Measurements from ENCODE around the gene LRP1. TPM values are rescaled to one million over a fixed set of nuclear protein-coding genes. Genes with fewer than 3 reads are reported as not detected.

LRP1 gene
- polyA plus RNA-seq, 4 donors: 65.3 to 234 (median 81.0) TPM

DNA sequence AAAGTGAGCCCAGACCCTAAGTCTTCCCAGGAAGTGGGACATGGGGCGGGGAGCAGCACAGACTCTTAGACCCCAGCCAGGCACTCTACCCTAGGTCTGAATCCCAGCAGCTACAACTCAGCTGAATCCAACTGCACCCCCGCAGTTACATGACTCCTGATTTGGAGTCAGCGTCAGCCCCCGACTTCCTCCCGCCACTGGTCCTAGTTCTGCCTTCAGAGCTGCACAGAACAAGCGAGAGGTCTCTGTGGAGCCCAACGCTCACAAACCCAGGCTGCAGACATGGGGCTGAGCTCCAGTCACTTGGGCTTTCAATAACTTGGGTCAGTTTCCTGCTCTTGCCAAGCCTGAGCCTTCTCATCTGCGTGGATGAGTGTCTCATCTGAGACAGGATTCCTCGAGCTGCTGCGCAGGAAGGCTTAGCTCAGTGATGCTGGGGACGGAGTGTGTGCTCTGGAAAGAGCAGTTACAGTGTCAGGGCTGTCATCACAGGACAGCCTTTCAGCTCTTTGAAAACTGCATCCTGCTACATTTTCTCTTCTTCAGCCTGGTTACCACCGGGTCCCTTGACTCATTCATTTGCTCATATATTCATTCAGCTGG is 57.7 kb downstream of the LRP1 start:
- no peak for DNase-seq (ENCODE audit: low read depth in 4 of 4, low spot score in 3 of 4)

DNA sequence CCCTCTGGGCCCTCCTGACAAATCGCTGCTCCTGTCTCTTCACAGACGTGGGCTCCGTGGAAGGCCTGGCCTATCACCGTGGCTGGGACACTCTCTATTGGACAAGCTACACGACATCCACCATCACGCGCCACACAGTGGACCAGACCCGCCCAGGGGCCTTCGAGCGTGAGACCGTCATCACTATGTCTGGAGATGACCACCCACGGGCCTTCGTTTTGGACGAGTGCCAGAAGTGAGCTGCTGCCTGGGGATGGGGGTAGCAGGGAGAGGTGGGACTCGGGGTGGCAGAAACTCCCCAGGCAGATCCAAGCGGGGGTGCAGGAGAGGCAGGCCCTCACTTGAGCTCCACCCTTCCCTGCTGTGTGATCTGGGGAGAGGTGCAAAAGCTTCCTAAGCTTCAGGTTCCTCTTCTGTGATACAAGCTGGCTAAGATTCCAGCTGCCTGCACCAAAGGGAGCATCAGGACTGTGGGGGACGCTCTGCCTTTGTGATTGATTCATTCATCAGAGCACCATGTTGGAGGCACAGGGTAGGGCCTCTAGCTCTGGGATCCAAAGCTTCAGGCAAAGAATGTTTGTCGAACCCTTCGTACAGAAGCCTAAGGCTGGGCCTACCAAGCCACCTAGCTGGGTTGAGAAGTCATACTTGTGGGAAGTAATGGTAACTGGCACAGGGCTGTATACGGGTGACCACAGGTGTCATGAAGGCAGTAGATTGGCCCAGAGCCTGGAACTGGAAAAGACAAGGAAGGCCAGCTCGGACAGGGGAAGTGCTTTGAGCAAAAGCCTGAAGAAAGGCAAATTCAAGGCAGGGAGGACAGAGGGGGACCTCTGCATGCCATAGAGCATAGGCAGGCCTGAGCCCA is 59.2 kb downstream of the LRP1 start:
- DNase-seq (ENCODE audit: low read depth in 4 of 4, low spot score in 3 of 4): no peak

DNA sequence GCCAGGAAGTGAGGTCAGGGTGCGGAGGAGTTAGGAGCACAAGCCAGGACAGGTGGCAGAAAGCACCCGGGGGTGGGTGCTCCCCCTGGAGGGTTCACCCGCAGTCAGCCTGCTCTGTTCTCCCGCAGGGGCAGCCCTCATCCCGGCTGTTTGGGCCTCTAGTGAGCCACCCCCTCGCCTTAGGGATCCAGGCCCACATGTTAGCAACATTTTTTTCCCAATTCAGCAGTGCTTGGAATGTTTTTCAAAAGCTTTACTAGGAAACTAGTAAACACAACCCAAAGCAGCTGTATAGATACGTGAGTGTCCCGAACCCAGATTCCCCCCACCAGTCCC is 59.8 kb downstream of the LRP1 start:
- DNase-seq (ENCODE audit: low read depth in 4 of 4, low spot score in 3 of 4): no peak

DNA sequence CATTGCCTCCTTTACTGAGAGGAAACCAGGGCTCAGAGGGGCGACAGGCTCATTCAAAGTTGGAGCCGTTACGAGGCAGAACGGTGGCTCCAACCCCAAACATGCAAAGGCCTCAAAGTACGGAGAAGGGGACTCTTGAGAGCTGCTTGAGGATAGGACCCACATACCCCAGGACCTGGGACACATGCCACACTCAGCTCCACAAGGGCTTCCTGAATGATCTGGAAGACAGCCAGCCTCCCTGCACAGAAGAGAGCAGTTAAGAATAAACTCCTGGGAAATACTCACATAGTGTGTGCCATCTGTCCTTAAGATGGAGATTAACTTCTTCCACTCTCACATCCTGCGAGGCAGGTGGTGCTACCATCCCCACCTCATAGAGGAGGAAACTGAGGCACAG is 61.8 kb downstream of the LRP1 start:
- no peak for DNase-seq (ENCODE audit: low read depth in 4 of 4, low spot score in 3 of 4)

DNA sequence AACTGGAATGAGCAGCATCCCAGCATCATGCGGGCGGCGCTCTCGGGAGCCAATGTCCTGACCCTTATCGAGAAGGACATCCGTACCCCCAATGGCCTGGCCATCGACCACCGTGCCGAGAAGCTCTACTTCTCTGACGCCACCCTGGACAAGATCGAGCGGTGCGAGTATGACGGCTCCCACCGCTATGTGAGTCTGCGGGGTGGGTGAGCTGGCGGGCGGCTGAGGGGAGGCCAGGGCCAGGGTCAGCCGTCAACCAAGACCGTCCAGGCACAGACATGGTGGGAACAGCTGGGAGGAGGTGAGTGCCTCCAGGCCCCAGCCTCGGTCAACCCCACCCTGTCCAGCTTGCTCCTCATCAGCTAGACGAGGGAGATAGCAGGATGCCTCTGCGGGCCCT is 62.5 kb downstream of the LRP1 start:
- no peak for DNase-seq (ENCODE audit: low read depth in 4 of 4, low spot score in 3 of 4)

DNA sequence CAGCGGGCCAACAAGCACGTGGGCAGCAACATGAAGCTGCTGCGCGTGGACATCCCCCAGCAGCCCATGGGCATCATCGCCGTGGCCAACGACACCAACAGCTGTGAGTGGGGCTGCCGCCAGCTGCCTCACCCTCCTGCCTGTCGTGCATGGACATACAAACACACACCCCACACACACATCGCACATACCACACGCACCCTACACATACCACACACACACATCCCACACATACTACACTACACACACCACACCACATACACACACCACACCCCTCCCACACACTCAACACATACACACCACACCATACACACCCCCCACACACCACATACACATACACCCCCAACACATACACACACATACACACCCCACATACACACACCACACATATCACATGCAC is 63.1 kb downstream of the LRP1 start:
- no peak for DNase-seq (ENCODE audit: low read depth in 4 of 4, low spot score in 3 of 4)

DNA sequence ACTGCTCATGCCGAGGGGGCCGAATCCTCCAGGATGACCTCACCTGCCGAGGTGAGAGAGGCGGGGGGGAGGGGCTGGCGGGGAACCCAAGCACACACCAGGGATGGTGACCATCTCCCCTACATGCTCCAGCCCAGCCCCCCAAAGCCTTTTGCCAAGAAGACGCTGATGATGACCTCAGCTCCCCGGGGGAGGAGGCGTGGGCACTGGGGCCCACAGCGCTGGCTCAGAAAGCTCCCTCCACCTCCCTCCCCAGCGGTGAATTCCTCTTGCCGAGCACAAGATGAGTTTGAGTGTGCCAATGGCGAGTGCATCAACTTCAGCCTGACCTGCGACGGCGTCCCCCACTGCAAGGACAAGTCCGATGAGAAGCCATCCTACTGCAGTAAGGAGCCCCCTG is 64.6 kb downstream of the LRP1 start:
- DNase-seq (ENCODE audit: low read depth in 4 of 4, low spot score in 3 of 4): no peak

DNA sequence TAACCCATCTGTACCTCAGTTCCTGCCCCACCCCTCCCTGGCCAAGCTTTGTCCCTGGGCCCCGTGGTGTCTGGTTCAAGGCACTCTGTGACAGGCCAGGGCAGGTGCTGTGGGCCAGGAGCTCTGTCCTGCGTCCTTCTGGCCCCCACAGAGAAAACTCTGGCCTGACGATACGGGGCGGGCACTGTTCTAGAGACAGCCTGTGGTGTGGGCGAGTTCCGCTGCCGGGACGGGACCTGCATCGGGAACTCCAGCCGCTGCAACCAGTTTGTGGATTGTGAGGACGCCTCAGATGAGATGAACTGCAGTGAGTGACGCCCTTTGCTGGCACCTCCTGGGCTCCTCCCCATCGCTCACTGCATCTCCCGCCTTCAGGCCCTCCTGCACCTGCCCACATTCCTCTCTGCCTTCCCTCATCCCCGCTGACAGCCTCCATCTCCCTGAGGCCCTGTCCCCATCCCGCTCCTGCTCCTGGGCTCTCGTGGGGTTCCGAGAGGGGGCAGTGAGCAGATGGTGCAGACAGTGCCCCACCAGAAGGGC is 65.5 kb downstream of the LRP1 start:
- DNase-seq (ENCODE audit: low read depth in 4 of 4, low spot score in 3 of 4): no peak

DNA sequence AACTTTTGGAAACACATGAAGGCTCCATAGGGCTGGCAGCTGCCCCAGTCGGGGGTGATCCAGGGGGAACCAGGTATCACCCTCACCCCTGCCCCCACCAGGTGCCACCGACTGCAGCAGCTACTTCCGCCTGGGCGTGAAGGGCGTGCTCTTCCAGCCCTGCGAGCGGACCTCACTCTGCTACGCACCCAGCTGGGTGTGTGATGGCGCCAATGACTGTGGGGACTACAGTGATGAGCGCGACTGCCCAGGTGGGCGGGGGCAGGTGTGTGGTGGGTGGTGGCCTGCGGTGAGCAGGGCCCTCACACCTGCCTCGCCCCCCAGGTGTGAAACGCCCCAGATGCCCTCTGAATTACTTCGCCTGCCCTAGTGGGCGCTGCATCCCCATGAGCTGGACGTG is 66.0 kb downstream of the LRP1 start:
- no peak for DNase-seq (ENCODE audit: low read depth in 4 of 4, low spot score in 3 of 4)

DNA sequence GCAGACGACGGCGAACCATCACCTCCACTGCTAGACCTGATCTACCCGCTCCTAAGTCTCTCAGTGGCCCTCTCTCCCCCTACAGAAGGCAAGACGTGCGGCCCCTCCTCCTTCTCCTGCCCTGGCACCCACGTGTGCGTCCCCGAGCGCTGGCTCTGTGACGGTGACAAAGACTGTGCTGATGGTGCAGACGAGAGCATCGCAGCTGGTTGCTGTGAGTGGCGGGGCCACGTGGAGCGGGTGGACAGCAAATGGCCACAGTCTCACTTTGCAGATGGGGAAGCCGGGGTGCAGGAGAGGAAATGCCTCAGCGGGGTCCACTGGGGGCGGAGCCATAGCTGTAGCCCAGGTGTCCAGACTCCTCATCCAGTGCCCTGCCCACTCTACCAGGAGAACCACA is 66.9 kb downstream of the LRP1 start:
- DNase-seq (ENCODE audit: low read depth in 4 of 4, low spot score in 3 of 4): no peak

DNA sequence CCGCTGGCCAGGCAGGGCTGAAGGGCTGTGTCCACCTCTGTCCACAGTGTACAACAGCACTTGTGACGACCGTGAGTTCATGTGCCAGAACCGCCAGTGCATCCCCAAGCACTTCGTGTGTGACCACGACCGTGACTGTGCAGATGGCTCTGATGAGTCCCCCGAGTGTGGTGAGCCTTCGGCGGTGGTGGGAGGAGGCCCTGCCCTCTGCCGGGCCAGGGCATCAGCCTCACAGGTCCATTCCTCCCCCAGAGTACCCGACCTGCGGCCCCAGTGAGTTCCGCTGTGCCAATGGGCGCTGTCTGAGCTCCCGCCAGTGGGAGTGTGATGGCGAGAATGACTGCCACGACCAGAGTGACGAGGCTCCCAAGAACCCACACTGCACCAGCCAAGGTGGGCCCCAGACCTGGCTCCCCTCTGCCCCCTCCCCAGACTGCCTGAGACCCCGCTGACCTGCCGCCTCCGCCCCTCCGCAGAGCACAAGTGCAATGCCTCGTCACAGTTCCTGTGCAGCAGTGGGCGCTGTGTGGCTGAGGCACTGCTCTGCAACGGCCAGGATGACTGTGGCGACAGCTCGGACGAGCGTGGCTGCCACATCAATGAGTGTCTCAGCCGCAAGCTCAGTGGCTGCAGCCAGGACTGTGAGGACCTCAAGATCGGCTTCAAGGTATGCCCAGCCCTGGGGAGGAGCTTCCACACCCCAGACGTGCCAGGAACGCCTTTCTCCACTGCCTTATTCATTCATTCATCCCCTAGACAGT is 67.5 kb downstream of the LRP1 start:
- no peak for DNase-seq (ENCODE audit: low read depth in 4 of 4, low spot score in 3 of 4)

DNA sequence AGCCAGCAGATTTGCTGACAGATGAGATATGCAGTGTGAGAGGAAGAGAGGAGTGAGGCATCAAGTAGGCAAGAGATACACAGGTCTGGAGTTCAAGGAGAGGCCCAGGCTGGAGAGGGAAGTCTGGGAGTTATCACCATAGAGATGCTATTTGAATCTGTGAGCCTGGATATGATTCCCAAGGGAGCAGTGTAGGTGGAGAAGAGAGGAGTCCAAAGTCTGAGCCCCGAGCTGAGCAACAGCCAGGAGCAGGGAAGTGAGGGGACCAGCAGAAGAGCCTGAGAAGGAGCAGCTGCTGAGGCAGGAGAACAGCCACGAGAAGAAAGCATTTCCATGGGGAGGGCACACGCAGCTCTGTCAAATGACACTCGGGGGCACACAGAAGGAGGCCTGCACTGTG is 68.2 kb downstream of the LRP1 start:
- no peak for DNase-seq (ENCODE audit: low read depth in 4 of 4, low spot score in 3 of 4)

DNA sequence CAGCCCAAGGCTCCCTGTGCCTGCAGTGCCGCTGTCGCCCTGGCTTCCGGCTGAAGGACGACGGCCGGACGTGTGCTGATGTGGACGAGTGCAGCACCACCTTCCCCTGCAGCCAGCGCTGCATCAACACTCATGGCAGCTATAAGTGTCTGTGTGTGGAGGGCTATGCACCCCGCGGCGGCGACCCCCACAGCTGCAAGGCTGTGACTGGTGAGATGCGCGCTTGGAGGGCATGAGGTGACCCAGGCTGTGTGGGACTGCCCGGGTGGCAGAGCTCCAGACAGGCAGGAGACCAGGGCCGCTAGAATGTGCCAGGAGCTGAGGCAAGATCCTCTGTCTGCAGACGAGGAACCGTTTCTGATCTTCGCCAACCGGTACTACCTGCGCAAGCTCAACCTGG is 68.7 kb downstream of the LRP1 start:
- DNase-seq (ENCODE audit: low read depth in 4 of 4, low spot score in 3 of 4): no peak

DNA sequence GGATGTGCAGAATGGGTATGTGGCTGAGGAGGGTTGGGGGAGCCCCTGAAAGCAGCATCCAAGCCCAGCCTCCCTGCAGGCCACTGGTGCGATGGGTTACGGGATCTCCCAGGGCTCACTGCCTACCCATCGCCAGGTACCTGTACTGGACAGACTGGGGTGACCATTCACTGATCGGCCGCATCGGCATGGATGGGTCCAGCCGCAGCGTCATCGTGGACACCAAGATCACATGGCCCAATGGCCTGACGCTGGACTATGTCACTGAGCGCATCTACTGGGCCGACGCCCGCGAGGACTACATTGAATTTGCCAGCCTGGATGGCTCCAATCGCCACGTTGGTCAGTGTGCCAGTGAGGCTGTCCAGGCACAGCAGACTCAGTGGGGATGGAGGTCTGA is 70.0 kb downstream of the LRP1 start:
- DNase-seq (ENCODE audit: low read depth in 4 of 4, low spot score in 3 of 4): no peak

DNA sequence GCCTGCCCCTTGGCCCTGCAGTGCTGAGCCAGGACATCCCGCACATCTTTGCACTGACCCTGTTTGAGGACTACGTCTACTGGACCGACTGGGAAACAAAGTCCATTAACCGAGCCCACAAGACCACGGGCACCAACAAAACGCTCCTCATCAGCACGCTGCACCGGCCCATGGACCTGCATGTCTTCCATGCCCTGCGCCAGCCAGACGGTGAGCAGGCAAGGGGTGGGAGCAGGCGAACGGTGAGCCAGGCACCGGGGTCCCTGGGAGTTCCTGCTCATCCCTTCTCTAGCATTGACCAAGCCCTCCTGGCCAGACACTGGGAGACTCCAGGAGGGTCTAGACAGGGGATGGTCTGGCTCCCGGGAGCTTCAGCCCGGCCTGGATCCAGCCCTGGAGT is 70.9 kb downstream of the LRP1 start:
- DNase-seq (ENCODE audit: low read depth in 4 of 4, low spot score in 3 of 4): no peak

DNA sequence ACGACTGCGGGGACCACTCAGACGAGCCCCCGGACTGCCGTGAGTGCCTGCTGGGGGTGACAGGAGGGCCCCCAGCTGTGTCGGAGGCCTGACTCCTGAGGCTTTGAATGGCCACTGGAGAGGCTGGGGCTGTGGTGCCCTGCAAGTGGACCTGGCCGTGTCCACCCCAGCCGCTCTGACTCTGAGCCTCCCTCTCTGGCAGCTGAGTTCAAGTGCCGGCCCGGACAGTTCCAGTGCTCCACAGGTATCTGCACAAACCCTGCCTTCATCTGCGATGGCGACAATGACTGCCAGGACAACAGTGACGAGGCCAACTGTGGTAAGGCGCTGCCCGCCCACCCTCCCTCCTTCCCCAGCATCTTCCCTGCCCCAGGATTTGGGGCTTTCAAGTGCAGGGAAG is 72.2 kb downstream of the LRP1 start:
- no peak for DNase-seq (ENCODE audit: low read depth in 4 of 4, low spot score in 3 of 4)

DNA sequence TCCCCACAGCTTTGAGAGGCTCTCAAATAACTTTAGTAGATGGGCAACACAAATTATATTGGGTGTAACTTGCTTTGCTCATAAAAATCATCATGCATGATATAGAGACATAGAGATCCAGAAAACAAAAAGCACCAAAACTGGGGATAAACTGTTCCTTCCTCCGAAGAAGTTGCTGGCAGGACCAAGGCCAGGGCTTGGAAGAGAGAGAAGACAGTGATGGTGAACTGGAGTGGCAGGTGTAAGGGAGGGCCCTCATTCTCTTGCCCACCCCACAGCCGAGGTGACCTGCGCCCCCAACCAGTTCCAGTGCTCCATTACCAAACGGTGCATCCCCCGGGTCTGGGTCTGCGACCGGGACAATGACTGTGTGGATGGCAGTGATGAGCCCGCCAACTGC is 72.9 kb downstream of the LRP1 start:
- no peak for DNase-seq (ENCODE audit: low read depth in 4 of 4, low spot score in 3 of 4)

DNA sequence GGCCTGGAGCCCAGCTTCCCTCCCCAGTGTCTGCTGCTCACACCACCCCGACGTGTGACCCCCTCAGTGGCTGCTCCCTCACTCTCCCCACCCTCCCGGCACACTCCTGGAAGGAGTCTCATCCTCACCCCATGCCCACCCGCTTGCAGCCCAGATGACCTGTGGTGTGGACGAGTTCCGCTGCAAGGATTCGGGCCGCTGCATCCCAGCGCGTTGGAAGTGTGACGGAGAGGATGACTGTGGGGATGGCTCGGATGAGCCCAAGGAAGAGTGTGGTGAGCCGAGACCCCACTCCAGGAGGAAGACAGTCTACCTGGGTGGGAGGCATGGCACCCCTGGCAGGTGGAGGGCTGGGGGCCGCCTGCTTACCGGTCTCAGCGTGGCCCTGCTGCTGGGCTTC is 73.3 kb downstream of the LRP1 start:
- DNase-seq (ENCODE audit: low read depth in 4 of 4, low spot score in 3 of 4): no peak

DNA sequence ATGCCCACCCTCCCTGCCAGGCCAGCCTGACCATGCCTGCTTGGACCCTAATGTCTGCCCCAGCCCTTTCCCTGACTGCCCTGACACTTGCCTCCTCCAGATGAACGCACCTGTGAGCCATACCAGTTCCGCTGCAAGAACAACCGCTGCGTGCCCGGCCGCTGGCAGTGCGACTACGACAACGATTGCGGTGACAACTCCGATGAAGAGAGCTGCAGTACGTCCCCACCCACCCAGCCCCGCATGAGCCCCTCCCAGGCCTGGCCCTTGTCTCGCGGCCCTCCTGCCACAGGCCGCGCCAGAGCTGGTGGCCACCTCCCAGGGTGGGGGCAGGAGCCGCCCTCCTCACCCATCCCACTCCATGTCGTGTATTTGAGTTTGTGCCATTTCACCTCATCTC is 74.0 kb downstream of the LRP1 start:
- DNase-seq (ENCODE audit: low read depth in 4 of 4, low spot score in 3 of 4): no peak

DNA sequence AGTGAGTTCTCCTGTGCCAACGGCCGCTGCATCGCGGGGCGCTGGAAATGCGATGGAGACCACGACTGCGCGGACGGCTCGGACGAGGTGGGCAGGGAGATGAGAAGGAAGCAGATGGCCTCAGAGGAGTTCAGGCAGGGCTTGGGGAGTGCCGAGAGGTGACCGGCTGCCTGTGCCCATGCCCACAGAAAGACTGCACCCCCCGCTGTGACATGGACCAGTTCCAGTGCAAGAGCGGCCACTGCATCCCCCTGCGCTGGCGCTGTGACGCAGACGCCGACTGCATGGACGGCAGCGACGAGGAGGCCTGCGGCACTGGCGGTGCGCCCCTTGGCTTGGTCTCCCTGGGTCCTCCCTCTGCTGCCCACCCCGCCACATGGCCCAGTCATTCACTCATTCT is 74.9 kb downstream of the LRP1 start:
- no peak for DNase-seq (ENCODE audit: low read depth in 4 of 4, low spot score in 3 of 4)

DNA sequence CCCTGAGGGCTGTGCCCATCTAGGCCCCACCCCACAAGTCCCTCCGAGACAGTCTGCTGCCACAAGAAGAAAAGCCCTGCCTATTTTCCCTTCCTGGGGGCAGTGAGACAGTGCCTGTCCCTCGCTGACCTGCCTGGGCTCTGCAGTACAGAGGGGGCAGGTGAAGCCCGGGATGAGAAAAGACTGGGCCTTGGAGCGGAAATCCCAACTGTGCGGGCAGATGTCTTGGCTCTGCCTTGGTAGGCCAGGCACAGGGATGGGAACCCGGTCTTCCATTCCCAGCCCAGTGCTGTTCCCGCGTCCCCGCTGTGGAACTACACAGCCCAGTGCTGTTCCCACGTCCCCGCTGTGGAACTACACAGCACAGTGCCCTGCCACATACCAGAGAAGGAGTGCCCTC is 75.5 kb downstream of the LRP1 start:
- DNase-seq (ENCODE audit: low read depth in 4 of 4, low spot score in 3 of 4): no peak

DNA sequence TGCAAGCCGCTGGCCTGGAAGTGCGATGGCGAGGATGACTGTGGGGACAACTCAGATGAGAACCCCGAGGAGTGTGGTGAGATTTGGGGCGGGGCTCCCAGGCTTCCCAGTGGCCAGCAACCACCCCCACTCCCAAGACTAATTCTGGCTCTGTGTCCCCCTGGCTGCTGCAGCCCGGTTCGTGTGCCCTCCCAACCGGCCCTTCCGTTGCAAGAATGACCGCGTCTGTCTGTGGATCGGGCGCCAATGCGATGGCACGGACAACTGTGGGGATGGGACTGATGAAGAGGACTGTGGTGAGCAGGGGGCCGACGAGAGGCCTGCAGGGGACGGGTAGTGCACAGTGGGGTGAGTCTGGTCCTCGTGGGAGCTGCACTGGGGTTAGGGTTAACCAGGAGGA is 76.2 kb downstream of the LRP1 start:
- no peak for DNase-seq (ENCODE audit: low read depth in 4 of 4, low spot score in 3 of 4)

Data from left renal pelvis (tissue), 4 donors.